Kidney (tissue), 14 donors: ENCODE measurements around the gene FAM222B. TPM values are rescaled to one million over a fixed set of nuclear protein-coding genes. Genes with fewer than 3 reads are reported as not detected.

Experiments used
- DNase-seq, 5 donors: peaks; one replicate each; pipeline ENCODE4 v3.0.0-alpha.2; 2013 to 2020
- FAIRE-seq: peaks from 2 replicates; lab custom pipeline; 2012; peaks lifted over from hg19 to GRCh38; lab: Jason Lieb, UNC
- H3K27ac ChIP-seq, 2 donors: one replicate each; pipeline ENCODE4 v1.7.0; 2013; ENCODE audit warnings: low read depth in 2 of 2, low read length in 2 of 2, inconsistent platforms in 1 of 2
- H3K27me3 ChIP-seq: one replicate; pipeline ENCODE4 v1.7.1; 2013; ENCODE audit warnings: low read length, inconsistent platforms; ENCODE audit not compliant: control insufficient read depth, insufficient read depth
- H3K36me3 ChIP-seq, 3 donors: one replicate each; pipeline versions ENCODE4 v1.7.0 to v1.7.1; 2013; ENCODE audit warnings: low read length in 3 of 3, control low read depth in 1 of 3, inconsistent platforms in 1 of 3; ENCODE audit not compliant: insufficient read depth in 3 of 3, control insufficient read depth in 2 of 3
- H3K4me1 ChIP-seq, 3 donors: one replicate each; pipeline versions ENCODE4 v1.7.0 to v1.7.1; 2013; ENCODE audit warnings: low read length in 3 of 3, inconsistent platforms in 1 of 3, low read depth in 1 of 3; ENCODE audit not compliant: control insufficient read depth in 2 of 3, insufficient read depth in 2 of 3
- H3K4me3 ChIP-seq, 3 donors: one replicate each; pipeline versions ENCODE4 v1.7.0 to v1.8.1; 2013; ENCODE audit warnings: low read length in 3 of 3, control low read depth in 1 of 3, inconsistent platforms in 1 of 3
- H3K9ac ChIP-seq, 3 donors: one replicate each; pipeline versions ENCODE4 v1.7.0 to v1.7.1; 2013; ENCODE audit warnings: low read length in 3 of 3, control low read depth in 1 of 3, inconsistent platforms in 1 of 3
- H3K9me3 ChIP-seq, 3 donors: one replicate each; pipeline versions ENCODE4 v1.7.0 to v1.7.1; 2013; ENCODE audit warnings: low read length in 3 of 3, control low read depth in 1 of 3, inconsistent platforms in 1 of 3; ENCODE audit not compliant: control insufficient read depth in 2 of 3, insufficient read depth in 1 of 3
- CTCF ChIP-seq: IDR thresholded peaks from 3 replicates; pipeline ENCODE4 v1.5.1; 2012; ENCODE audit warnings: mild to moderate bottlenecking, moderate library complexity, borderline replicate concordance; ENCODE audit not compliant: insufficient read depth; ENCODE audit errors: extremely low read depth
- intact Hi-C: fragments of 100-400 bp; cut with DNase I; formaldehyde crosslinking; loops from one replicate; pipeline ENCODE4 v1.11.1; 2022
- polyA plus RNA-seq: library from polyadenylated mRNA; stranded (reverse); fragments of 350-450 nt; fragmentation: Illumina TruSeq; extraction: RNeasy Lipid Tissue Mini Kit (QIAGEN cat#74804); gene quantifications from one replicate; pipeline ENCODE4 v1.2.3, GENCODE V29; 2014; ENCODE audit warnings: low read depth, low replicate concordance; ENCODE audit not compliant: insufficient read depth
- total RNA-seq: library from RNA; stranded (reverse); fragmentation: NEBNext Ultra II Directional; extraction: Animal tissue kit (Norgen Biotek cat#: 25700); gene quantifications from one replicate; pipeline ENCODE4 v1.2.1, GENCODE V29; 2021
- donor health status: control.
- donor health status: control.
- donor health status: control.
- donor health status: control.
- donor health status: control.
- donor health status: DM: yes; HTN: yes; CAD: no.
- donor health status: Normal renal cell carcinoma (clear cell type).

The FAM222B gene
- total and polyA plus RNA-seq, 2 donors from 2014 or later, result 13.0 to 31.0 TPM

GRCh38 chr17:28746611-28747050 is 96.0 kb downstream of the FAM222B start:
- DNase-seq, result peak; percentile 55 to 91 (median 76)
- Histone ChIP-seq H3K9ac (peak overlapping the region in 1 of 3 donors; percentile 98), H3K4me1 (peaks cover 3 to 59% (median 42%) of the 10 kb centered on the region in 3 donors), H3K4me3 (peak overlapping the region in 2 of 3 donors; percentile 36 to 97), H3K9me3 (no peaks in the 10 kb centered on the region), H3K27ac (peak overlapping the region; percentile 95 to 96), H3K27me3 (no peaks in the 10 kb centered on the region), H3K36me3 (peaks cover 10 to 36% (median 11%) of the 10 kb centered on the region in 3 donors)
- intact Hi-C loops, result no loop called here
- FAIRE-seq, result no peak
- TF ChIP-seq CTCF, result no peak

GRCh38 chr17:28745786-28746411 is 96.7 kb downstream of the FAM222B start:
- Histone ChIP-seq H3K4me1 (peaks cover 3 to 59% (median 42%) of the 10 kb centered on the region in 3 donors), H3K27me3 (no peaks in the 10 kb centered on the region), H3K9ac (peak overlapping the region in 2 of 3 donors; percentile 42 to 98), H3K9me3 (no peaks in the 10 kb centered on the region), H3K36me3 (peaks cover 10 to 35% (median 11%) of the 10 kb centered on the region in 3 donors), H3K27ac (peak overlapping the region; percentile 95 to 96), H3K4me3 (peak overlapping the region; percentile 59 to 97 (median 96))
- DNase-seq, result peak in 4 of 5 donors; percentile 92 to 94 (median 93)
- no peak for TF ChIP-seq CTCF
- intact Hi-C loops, result no loop called here
- no peak for FAIRE-seq

- FAIRE-seq (no peak), DNase-seq (peak; percentile 86 to 95 (median 90))
- H3K27ac ChIP-seq, result peak overlapping the region; percentile 95 to 96
- H3K4me1 ChIP-seq, result peaks cover under 1 to 52% (median 37%) of the 10 kb centered on the region in 3 donors
- peak overlapping the region; percentile 92 to 97 (median 96) for H3K4me3 ChIP-seq
- intact Hi-C loops, result no loop called here
- peaks cover 5 to 29% (median 10%) of the 10 kb centered on the region in 3 donors for H3K36me3 ChIP-seq
- H3K27me3 ChIP-seq, result no peaks in the 10 kb centered on the region
- peak overlapping the region; percentile 92 to 98 (median 98) for H3K9ac ChIP-seq
- H3K9me3 ChIP-seq, result no peaks in the 10 kb centered on the region
- no peak for TF ChIP-seq CTCF
Observed at GRCh38 chr17:28744972-28745785, 97.4 kb downstream of the FAM222B start.
